Keratinocyte (primary cell): ENCODE measurements around the gene ANKRD16.

Experiments
- EZH2 ChIP-seq: IDR thresholded peaks from one replicate; pipeline ENCODE4 v1.6.1; 2012; ENCODE audit warnings: inconsistent platforms, mild to moderate bottlenecking, low read length, moderate library complexity
- TF ChIP-seq, protein P1 (sequence below), 3 experiments: IDR thresholded peaks in 1 of 3; conservative IDR thresholded peaks in 1 of 3; optimal IDR thresholded peaks in 1 of 3; 2 replicates in 2 of 3; 3 replicates in 1 of 3; pipeline versions ENCODE3 to v1.5.1; 2011; ENCODE audit warnings: low read length in 3 of 3, mild to moderate bottlenecking in 3 of 3, moderate library complexity in 2 of 3, control low read depth in 1 of 3, inconsistent platforms in 1 of 3; ENCODE audit not compliant: insufficient read depth in 2 of 3; ENCODE audit errors: extremely low read depth in 1 of 3

DNA sequence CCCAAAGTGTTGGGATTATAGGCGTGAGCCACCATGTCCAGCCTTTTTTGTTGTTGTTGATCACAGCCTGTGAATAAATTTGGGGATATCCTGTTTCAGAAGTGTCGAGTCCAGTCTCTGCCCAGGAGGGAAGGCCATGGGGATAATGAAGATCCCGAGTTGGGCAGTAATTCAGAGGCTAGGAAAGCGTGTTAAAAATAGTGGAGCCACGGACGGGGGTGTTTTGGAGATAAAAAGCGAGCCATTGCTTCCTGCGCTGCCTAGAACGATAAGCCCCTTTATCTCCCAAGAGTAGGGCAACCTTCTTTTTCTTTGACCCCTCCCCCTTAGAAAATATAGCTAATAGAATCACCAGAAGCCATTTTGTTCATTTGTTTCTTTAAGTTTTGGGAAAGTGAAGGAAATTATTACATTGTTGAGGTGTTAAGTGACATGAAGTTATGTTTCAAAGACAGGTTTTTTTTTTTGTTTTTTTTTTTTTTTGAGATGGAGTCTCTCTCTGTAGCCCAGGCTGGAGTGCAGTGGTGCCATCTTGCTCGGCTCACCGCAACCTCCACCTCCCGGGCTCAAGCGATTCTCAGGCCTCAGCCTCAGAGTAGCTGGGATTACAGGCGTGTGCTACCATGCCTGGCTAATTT is 44.3 kb upstream of the ANKRD16 start:
- TF ChIP-seq, protein P1, sequence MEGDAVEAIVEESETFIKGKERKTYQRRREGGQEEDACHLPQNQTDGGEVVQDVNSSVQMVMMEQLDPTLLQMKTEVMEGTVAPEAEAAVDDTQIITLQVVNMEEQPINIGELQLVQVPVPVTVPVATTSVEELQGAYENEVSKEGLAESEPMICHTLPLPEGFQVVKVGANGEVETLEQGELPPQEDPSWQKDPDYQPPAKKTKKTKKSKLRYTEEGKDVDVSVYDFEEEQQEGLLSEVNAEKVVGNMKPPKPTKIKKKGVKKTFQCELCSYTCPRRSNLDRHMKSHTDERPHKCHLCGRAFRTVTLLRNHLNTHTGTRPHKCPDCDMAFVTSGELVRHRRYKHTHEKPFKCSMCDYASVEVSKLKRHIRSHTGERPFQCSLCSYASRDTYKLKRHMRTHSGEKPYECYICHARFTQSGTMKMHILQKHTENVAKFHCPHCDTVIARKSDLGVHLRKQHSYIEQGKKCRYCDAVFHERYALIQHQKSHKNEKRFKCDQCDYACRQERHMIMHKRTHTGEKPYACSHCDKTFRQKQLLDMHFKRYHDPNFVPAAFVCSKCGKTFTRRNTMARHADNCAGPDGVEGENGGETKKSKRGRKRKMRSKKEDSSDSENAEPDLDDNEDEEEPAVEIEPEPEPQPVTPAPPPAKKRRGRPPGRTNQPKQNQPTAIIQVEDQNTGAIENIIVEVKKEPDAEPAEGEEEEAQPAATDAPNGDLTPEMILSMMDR (optimal IDR thresholded peaks at IDR 0.05 in 1 of 3, IDR thresholded peaks at IDR 0.05 in 1 of 3, conservative IDR thresholded peaks at IDR 0.05 in 1 of 3; ENCODE audit: extremely low read depth in 1 of 3, insufficient read depth in 2 of 3, low read length in 3 of 3), result no peak
- no peak for TF ChIP-seq EZH2
